ENCODE results near the gene SSR4. TPM values are rescaled to one million over a fixed set of nuclear protein-coding genes. Genes with fewer than 3 reads are reported as not detected.

SSR4 gene
- total and polyA plus RNA-seq, 4 donors: 125 to 459 (median 304) TPM

- H3K36me3 ChIP-seq (ENCODE audit: control insufficient read depth in 4 of 4, insufficient read depth in 3 of 4, low read depth in 1 of 4, low read length in 3 of 4): peaks cover 0 to 16% (median 4%) of the 10 kb centered on the region in 4 donors
- peaks cover 0 to 3% (median 2%) of the 10 kb centered on the region in 4 donors for H3K9me3 ChIP-seq (ENCODE audit: control insufficient read depth in 4 of 4, low read length in 3 of 4)
- peak overlapping the region; percentile 65 to 77 for H3K9ac ChIP-seq (ENCODE audit: low read depth in 1 of 2, low read length in 2 of 2)
- H3K4me3 ChIP-seq (ENCODE audit: low read depth in 1 of 3, low read length in 3 of 3): peak overlapping the region; percentile 84 to 88 (median 87)
- H3K27ac ChIP-seq (ENCODE audit: low read depth in 1 of 2, low read length in 2 of 2): peak overlapping the region; percentile 72 to 86
- TF ChIP-seq FOXA2 (IDR thresholded peaks at IDR 0.05) (no peak), RAD21 (IDR thresholded peaks at IDR 0.05) (no peak), NR2F2 (IDR thresholded peaks at IDR 0.05) (no peak), HNF4G (IDR thresholded peaks at IDR 0.05) (no peak), GABPA (IDR thresholded peaks at IDR 0.05 in 1 of 2, conservative IDR thresholded peaks at IDR 0.05 in 1 of 2) (no peak), JUND (IDR thresholded peaks at IDR 0.05) (no peak), HNF4A (conservative IDR thresholded peaks at IDR 0.05) (no peak), SP1 (IDR thresholded peaks at IDR 0.05) (no peak), TAF1 (conservative IDR thresholded peaks at IDR 0.05) (no peak)
- TF ChIP-seq, protein P1, sequence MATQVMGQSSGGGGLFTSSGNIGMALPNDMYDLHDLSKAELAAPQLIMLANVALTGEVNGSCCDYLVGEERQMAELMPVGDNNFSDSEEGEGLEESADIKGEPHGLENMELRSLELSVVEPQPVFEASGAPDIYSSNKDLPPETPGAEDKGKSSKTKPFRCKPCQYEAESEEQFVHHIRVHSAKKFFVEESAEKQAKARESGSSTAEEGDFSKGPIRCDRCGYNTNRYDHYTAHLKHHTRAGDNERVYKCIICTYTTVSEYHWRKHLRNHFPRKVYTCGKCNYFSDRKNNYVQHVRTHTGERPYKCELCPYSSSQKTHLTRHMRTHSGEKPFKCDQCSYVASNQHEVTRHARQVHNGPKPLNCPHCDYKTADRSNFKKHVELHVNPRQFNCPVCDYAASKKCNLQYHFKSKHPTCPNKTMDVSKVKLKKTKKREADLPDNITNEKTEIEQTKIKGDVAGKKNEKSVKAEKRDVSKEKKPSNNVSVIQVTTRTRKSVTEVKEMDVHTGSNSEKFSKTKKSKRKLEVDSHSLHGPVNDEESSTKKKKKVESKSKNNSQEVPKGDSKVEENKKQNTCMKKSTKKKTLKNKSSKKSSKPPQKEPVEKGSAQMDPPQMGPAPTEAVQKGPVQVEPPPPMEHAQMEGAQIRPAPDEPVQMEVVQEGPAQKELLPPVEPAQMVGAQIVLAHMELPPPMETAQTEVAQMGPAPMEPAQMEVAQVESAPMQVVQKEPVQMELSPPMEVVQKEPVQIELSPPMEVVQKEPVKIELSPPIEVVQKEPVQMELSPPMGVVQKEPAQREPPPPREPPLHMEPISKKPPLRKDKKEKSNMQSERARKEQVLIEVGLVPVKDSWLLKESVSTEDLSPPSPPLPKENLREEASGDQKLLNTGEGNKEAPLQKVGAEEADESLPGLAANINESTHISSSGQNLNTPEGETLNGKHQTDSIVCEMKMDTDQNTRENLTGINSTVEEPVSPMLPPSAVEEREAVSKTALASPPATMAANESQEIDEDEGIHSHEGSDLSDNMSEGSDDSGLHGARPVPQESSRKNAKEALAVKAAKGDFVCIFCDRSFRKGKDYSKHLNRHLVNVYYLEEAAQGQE (IDR thresholded peaks at IDR 0.05): no peak
- TF ChIP-seq, protein P2, sequence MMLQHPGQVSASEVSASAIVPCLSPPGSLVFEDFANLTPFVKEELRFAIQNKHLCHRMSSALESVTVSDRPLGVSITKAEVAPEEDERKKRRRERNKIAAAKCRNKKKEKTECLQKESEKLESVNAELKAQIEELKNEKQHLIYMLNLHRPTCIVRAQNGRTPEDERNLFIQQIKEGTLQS (IDR thresholded peaks at IDR 0.05): no peak
- TF ChIP-seq, protein P3, sequence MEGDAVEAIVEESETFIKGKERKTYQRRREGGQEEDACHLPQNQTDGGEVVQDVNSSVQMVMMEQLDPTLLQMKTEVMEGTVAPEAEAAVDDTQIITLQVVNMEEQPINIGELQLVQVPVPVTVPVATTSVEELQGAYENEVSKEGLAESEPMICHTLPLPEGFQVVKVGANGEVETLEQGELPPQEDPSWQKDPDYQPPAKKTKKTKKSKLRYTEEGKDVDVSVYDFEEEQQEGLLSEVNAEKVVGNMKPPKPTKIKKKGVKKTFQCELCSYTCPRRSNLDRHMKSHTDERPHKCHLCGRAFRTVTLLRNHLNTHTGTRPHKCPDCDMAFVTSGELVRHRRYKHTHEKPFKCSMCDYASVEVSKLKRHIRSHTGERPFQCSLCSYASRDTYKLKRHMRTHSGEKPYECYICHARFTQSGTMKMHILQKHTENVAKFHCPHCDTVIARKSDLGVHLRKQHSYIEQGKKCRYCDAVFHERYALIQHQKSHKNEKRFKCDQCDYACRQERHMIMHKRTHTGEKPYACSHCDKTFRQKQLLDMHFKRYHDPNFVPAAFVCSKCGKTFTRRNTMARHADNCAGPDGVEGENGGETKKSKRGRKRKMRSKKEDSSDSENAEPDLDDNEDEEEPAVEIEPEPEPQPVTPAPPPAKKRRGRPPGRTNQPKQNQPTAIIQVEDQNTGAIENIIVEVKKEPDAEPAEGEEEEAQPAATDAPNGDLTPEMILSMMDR (IDR thresholded peaks at IDR 0.05; ENCODE audit: low read depth, low read length, missing input control): no peak
- peaks cover 8 to 25% (median 17%) of the 10 kb centered on the region in 4 donors for H3K4me1 ChIP-seq (ENCODE audit: control insufficient read depth in 4 of 4, insufficient read depth in 4 of 4, low read length in 3 of 4)
- no peaks in the 10 kb centered on the region for H3K27me3 ChIP-seq (ENCODE audit: control insufficient read depth in 4 of 4, insufficient read depth in 4 of 4, low read length in 3 of 4)
- peak; percentile 34 for DNase-seq (ENCODE audit: low spot score)
- 7% methylated on average over 47 of the region's 47 CpGs for WGBS
These were observed 689 bp downstream of the SSR4 start for GRCh38 chrX:153794897-153795816.

DNA sequence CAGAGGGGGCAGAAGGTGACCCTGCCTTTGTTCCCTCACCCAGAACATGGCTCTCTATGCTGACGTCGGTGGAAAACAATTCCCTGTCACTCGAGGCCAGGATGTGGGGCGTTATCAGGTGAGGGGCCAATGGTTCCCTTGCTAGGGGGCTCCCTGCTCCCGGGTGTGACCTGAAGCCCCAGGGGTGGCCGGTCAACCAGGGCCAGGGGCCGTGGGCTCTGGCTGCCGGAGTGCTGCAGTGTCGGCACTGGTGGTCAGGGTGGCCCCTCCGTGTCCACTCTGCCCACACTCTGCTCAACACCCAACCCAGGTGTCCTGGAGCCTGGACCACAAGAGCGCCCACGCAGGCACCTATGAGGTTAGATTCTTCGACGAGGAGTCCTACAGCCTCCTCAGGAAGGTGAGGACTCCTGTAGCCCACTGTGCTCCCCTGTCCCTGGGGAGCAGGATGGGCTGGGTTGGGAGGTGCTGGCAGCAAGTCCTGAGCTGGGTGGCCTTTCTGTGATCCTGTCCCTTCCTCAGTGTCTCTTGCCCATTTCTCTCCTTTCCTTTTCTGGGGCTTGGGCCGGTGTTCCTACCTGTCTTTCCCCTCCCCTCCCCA, 3.0 kb downstream of the SSR4 start:
- no peak overlapping the region for H3K4me3 ChIP-seq (ENCODE audit: low read depth in 1 of 3, low read length in 3 of 3)
- H3K9ac ChIP-seq (ENCODE audit: low read depth in 1 of 2, low read length in 2 of 2): no peak overlapping the region
- WGBS: 93% methylated on average over 15 of the region's 15 CpGs
- no peak for DNase-seq (ENCODE audit: low spot score)
- H3K4me1 ChIP-seq (ENCODE audit: control insufficient read depth in 4 of 4, insufficient read depth in 4 of 4, low read length in 3 of 4): peaks cover 7 to 22% (median 15%) of the 10 kb centered on the region in 4 donors
- no peak overlapping the region for H3K27ac ChIP-seq (ENCODE audit: low read depth in 1 of 2, low read length in 2 of 2)
- peaks cover 0 to 3% (median 2%) of the 10 kb centered on the region in 4 donors for H3K9me3 ChIP-seq (ENCODE audit: control insufficient read depth in 4 of 4, low read length in 3 of 4)
- H3K27me3 ChIP-seq (ENCODE audit: control insufficient read depth in 4 of 4, insufficient read depth in 4 of 4, low read length in 3 of 4): no peaks in the 10 kb centered on the region
- no peak for TF ChIP-seq RXRA (IDR thresholded peaks at IDR 0.05)
- no peak for TF ChIP-seq RAD21 (IDR thresholded peaks at IDR 0.05)
- TF ChIP-seq, protein P3 (IDR thresholded peaks at IDR 0.05; ENCODE audit: low read depth, low read length, missing input control): no peak
- TF ChIP-seq, protein P2 (IDR thresholded peaks at IDR 0.05): no peak
- no peak for TF ChIP-seq HNF4A (conservative IDR thresholded peaks at IDR 0.05)
- no peak for TF ChIP-seq TAF1 (conservative IDR thresholded peaks at IDR 0.05)
- TF ChIP-seq HNF4G (IDR thresholded peaks at IDR 0.05): no peak
- no peak for TF ChIP-seq JUND (IDR thresholded peaks at IDR 0.05)
- TF ChIP-seq EGR1 (IDR thresholded peaks at IDR 0.05; ENCODE audit: low read depth in 2 of 2): no peak
- TF ChIP-seq FOXA2 (IDR thresholded peaks at IDR 0.05): no peak
- TF ChIP-seq FOXA1 (IDR thresholded peaks at IDR 0.05): no peak
- no peak for TF ChIP-seq SP1 (IDR thresholded peaks at IDR 0.05)
- H3K36me3 ChIP-seq (ENCODE audit: control insufficient read depth in 4 of 4, insufficient read depth in 3 of 4, low read depth in 1 of 4, low read length in 3 of 4): peaks cover 0 to 16% (median 4%) of the 10 kb centered on the region in 4 donors

Measured in liver (tissue), 9 donors.